Measurements from ENCODE around the gene TTC27. TPM values are rescaled to one million over a fixed set of nuclear protein-coding genes. Genes with fewer than 3 reads are reported as not detected.

TTC27 gene
- total and polyA plus RNA-seq, 2 of the 13 experiments (the other 11 are each of a cell fraction or from before 2014, with no cell fraction given), result 26.7 to 44.7 TPM

DNA sequence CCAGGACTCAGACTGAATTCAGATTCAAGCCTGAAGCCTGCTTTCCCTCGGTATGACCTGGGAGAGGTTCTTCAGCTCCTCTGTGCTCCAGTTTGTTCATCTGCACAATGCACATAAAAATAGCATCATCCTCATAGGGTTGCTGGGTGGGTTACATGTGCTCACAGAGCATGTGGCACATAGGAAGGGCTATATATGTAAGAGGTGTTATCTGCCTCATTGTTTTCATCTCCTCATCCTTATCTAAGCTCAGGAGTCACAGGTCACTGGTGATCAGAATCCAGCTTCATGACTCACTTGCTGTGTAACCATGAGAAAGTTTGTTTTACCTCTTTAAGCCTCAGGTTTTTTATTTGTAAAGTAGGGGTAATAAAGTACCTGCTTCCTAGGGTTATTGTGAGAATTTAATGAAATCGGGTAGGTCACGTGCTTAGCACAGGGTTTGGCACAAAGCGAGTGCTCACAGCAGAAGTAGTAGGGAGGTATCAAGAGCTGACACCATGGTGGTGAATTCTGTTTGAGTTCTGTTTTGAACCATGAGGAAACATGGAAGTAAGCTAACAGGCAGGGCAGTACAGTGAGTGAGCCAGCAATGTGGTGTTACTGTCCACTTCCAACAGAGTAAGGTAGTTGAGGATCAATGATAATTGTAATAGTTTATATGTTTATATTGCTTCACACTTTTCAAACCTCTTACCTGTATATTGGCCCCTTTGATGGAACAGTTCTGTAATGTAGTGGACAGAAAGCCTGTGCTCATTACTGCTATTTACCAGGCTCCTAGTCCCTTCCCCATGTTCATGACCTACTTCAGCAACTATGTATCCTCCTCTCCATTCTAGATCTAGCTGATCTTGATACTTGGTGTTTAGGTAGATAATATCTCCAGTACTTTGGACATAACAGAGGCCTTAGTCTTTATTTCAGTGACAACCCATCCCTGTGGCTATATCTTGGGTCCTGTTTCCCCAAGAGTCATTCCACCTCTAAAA, 177.6 kb downstream of the TTC27 start (continued):
- TF ChIP-seq RERE (CRISPR knock-in tag; IDR thresholded peaks at IDR 0.05; ENCODE audit: low read depth), result peak; percentile 85
- TF ChIP-seq FOXA1 (IDR thresholded peaks at IDR 0.05), result no peak
- peak; percentile 46; the same call in 1 of the 2 replicates for TF ChIP-seq FOXA1 (CRISPR knock-in tag; IDR thresholded peaks at IDR 0.05)
- no peak for TF ChIP-seq ZZZ3 (CRISPR knock-in tag; IDR thresholded peaks at IDR 0.05; ENCODE audit: borderline replicate concordance)
- 0 out of 2 replicates have a peak, but pooled peaks have one; percentile 31 for TF ChIP-seq POGZ (CRISPR knock-in tag; IDR thresholded peaks at IDR 0.05)
- TF ChIP-seq, protein P1, sequence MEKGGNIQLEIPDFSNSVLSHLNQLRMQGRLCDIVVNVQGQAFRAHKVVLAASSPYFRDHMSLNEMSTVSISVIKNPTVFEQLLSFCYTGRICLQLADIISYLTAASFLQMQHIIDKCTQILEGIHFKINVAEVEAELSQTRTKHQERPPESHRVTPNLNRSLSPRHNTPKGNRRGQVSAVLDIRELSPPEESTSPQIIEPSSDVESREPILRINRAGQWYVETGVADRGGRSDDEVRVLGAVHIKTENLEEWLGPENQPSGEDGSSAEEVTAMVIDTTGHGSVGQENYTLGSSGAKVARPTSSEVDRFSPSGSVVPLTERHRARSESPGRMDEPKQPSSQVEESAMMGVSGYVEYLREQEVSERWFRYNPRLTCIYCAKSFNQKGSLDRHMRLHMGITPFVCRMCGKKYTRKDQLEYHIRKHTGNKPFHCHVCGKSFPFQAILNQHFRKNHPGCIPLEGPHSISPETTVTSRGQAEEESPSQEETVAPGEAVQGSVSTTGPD (CRISPR knock-in tag; IDR thresholded peaks at IDR 0.05), result no peak
- peak; percentile 73 for TF ChIP-seq SAP130 (CRISPR knock-in tag; IDR thresholded peaks at IDR 0.05; ENCODE audit: low read depth)
- TF ChIP-seq ARNTL (CRISPR knock-in tag; IDR thresholded peaks at IDR 0.05), result peak; percentile 37; the same call in 1 of the 2 replicates
- TF ChIP-seq KDM5B (CRISPR knock-in tag; IDR thresholded peaks at IDR 0.05; ENCODE audit: borderline replicate concordance), result no peak
- TF ChIP-seq, protein P2, sequence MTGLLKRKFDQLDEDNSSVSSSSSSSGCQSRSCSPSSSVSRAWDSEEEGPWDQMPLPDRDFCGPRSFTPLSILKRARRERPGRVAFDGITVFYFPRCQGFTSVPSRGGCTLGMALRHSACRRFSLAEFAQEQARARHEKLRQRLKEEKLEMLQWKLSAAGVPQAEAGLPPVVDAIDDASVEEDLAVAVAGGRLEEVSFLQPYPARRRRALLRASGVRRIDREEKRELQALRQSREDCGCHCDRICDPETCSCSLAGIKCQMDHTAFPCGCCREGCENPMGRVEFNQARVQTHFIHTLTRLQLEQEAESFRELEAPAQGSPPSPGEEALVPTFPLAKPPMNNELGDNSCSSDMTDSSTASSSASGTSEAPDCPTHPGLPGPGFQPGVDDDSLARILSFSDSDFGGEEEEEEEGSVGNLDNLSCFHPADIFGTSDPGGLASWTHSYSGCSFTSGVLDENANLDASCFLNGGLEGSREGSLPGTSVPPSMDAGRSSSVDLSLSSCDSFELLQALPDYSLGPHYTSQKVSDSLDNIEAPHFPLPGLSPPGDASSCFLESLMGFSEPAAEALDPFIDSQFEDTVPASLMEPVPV (CRISPR knock-in tag; IDR thresholded peaks at IDR 0.05), result no peak
- peak; percentile 47; the same call in 1 of the 2 replicates for TF ChIP-seq ETV5 (CRISPR knock-in tag; IDR thresholded peaks at IDR 0.05; ENCODE audit: borderline replicate concordance)
- peak; percentile 93 for TF ChIP-seq JUN (CRISPR knock-in tag; IDR thresholded peaks at IDR 0.05)
- TF ChIP-seq TBX2 (CRISPR knock-in tag; IDR thresholded peaks at IDR 0.05; ENCODE audit: borderline replicate concordance), result peak; percentile 85; the same call in 1 of the 2 replicates
- peak; percentile 65 for TF ChIP-seq FOXO1 (CRISPR knock-in tag; IDR thresholded peaks at IDR 0.05)
- no peak for TF ChIP-seq ZNF530 (CRISPR knock-in tag; IDR thresholded peaks at IDR 0.05; ENCODE audit: low read depth)
- no peak for TF ChIP-seq MTF2 (CRISPR knock-in tag; IDR thresholded peaks at IDR 0.05; ENCODE audit: borderline replicate concordance)
- no peak for TF ChIP-seq ZNF563 (CRISPR knock-in tag; IDR thresholded peaks at IDR 0.05)
- peak; percentile 44; the same call in 1 of the 2 replicates for TF ChIP-seq NR2C2 (CRISPR knock-in tag; IDR thresholded peaks at IDR 0.05; ENCODE audit: borderline replicate concordance)
- TF ChIP-seq KAT8 (CRISPR knock-in tag; IDR thresholded peaks at IDR 0.05), result 0 out of 2 replicates have a peak, but pooled peaks have one; percentile 33

Data from HepG2 (cell line).